Fibroblast of mammary gland (primary cell): ENCODE results near the gene TPST1.
"Not testable (repeated sequence)": the region's sequence is repeated elsewhere in the genome, so short reads cannot be mapped to it uniquely, and the experiment has no call there.

Source experiments
- DNase-seq: peaks from one replicate; pipeline ENCODE4 v3.0.0-alpha.2; 2010; ENCODE audit warnings: low read depth
- H3K4me3 ChIP-seq: 2 replicates; pipeline ENCODE4 v1.5.1; 2011; ENCODE audit warnings: low read depth, mild to moderate bottlenecking, low read length, moderate library complexity; ENCODE audit not compliant: control insufficient read depth
- TF ChIP-seq, protein P1 (sequence below): conservative IDR thresholded peaks from 2 replicates; pipeline ENCODE4 v1.5.1; 2011; ENCODE audit warnings: low read depth, low read length, inconsistent platforms; ENCODE audit not compliant: control insufficient read depth, insufficient read depth

The TPST1 gene

GRCh38 chr7:66204822-66205740 is at the start of gene TPST1:
TPST1 (plus strand) TSS chr7:66205334; CDS start chr7:66240426, 35,092 bp downstream.
- H3K4me3 ChIP-seq: peak within 1 kb of the TSS; percentile 74
- TF ChIP-seq, protein P1, sequence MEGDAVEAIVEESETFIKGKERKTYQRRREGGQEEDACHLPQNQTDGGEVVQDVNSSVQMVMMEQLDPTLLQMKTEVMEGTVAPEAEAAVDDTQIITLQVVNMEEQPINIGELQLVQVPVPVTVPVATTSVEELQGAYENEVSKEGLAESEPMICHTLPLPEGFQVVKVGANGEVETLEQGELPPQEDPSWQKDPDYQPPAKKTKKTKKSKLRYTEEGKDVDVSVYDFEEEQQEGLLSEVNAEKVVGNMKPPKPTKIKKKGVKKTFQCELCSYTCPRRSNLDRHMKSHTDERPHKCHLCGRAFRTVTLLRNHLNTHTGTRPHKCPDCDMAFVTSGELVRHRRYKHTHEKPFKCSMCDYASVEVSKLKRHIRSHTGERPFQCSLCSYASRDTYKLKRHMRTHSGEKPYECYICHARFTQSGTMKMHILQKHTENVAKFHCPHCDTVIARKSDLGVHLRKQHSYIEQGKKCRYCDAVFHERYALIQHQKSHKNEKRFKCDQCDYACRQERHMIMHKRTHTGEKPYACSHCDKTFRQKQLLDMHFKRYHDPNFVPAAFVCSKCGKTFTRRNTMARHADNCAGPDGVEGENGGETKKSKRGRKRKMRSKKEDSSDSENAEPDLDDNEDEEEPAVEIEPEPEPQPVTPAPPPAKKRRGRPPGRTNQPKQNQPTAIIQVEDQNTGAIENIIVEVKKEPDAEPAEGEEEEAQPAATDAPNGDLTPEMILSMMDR: peak; percentile 28
- peak; percentile 77 for DNase-seq

- DNase-seq, H3K4me3 ChIP-seq: not testable (repeated sequence)
These were observed 49.1 kb upstream of the TPST1 start for GRCh38 chr7:66156035-66156434.

GRCh38 chr7:66157060-66157459 is 48.1 kb upstream of the TPST1 start:
- no peak overlapping the region for H3K4me3 ChIP-seq
- TF ChIP-seq, protein P1: no peak
- DNase-seq: no peak

DNA sequence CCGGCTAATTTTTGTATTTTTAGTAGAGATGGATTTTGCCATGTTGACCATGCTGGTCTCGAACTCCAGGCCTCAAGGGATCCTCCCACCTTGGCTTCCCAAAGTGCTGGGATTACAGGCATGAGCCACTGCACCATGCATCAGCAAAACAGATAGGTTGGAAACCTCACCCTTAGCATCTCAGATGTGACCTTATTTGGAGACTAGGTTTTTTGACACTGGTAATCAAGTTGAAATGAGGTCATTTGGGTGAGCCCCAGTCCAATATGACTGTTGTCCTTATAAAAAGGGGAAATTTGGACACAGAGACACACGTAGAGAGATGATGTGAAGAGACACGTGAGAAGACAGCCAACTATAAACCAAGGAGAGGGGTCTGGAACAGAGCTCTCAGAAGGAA is 42.5 kb upstream of the TPST1 start:
- DNase-seq: no peak
- TF ChIP-seq, protein P1: no peak
- no peak overlapping the region for H3K4me3 ChIP-seq

DNA sequence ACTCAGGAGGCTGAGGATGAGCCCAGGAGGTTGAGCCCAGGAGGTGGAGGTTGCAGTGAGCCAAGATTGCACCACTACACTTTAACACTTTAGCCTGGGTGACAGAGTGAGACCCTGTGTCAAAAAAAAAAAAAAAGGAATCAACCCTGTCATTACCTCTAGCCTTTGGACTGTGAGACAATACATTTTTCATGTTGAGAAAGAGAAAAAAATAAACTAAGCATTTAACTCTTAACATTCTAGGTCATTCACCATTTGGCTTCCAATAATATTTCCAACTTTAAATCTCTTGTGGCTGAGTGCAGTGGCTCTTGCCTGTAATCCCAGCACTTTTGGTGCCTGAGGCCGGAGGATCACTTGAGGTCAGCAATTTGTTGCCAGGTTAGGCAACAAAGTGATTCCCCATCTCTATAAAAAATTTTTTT is 41.9 kb upstream of the TPST1 start:
- no peak for DNase-seq
- H3K4me3 ChIP-seq: no peak overlapping the region
- TF ChIP-seq, protein P1: no peak

DNA sequence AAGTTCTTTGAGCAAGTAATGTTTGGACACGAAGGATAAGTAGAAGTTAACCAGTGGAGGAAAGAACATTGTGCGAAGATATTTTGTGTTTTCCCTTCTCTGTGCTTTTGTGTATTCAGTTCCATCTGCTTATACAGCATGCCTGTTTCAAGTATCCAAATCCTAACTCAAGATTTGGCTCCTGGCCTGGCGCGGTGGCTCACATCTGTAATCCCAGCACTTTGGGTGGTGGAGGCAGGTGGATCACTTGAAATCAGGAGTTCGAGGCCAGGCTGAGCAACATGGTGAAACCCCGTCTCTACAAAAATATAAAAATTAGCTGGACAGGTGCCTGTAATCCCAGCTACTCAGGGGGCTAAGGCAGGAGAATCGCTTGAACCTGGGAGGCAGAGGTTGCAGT is 40.8 kb upstream of the TPST1 start:
- no peak for DNase-seq
- H3K4me3 ChIP-seq: no peak overlapping the region
- TF ChIP-seq, protein P1: no peak

- peak; percentile 84 for DNase-seq
- H3K4me3 ChIP-seq: no peak overlapping the region
- TF ChIP-seq, protein P1: no peak
These were observed 37.3 kb upstream of the TPST1 start for GRCh38 chr7:66167773-66168387.
